GM12801 (cell line): Measurements from ENCODE around the gene TRMO.

Experiments used
- CTCF ChIP-seq: IDR thresholded peaks from one replicate; pipeline ENCODE4 v1.5.1; 2011; ENCODE audit warnings: control low read depth; ENCODE audit not compliant: insufficient read length; ENCODE audit errors: extremely low read depth

TRMO gene

GRCh38 chr9:97921959-97922724 lies at the start of gene TRMO:
TSS of gene TRMO (minus strand) at chr9:97922500. CDS start at chr9:97922493, 7 bp downstream.
- no peak for TF ChIP-seq CTCF

- no peak for TF ChIP-seq CTCF
These were observed 47.9 kb upstream of the TRMO start for GRCh38 chr9:97970165-97970564.

- TF ChIP-seq CTCF: no peak
These were observed 46.7 kb upstream of the TRMO start for GRCh38 chr9:97969014-97969413.

- no peak for TF ChIP-seq CTCF
These were observed 44.2 kb upstream of the TRMO start for GRCh38 chr9:97966493-97966892.

GRCh38 chr9:97964901-97965300 lies 42.6 kb upstream of the TRMO start:
- TF ChIP-seq CTCF: no peak

GRCh38 chr9:97963232-97963631 lies 40.9 kb upstream of the TRMO start:
- no peak for TF ChIP-seq CTCF

GRCh38 chr9:97962575-97962974 lies 40.3 kb upstream of the TRMO start:
- TF ChIP-seq CTCF: no peak

GRCh38 chr9:97962136-97962535 lies 39.8 kb upstream of the TRMO start:
- no peak for TF ChIP-seq CTCF
